ENCODE measurements around the gene DENND4B.
A peak's percentile ranks its signal among the peaks of the same experiment; 100 is the strongest.
"Not testable (repeated sequence)": the region's sequence is repeated elsewhere in the genome, so short reads cannot be mapped to it uniquely, and the experiment has no call there.

DENND4B gene

DNA sequence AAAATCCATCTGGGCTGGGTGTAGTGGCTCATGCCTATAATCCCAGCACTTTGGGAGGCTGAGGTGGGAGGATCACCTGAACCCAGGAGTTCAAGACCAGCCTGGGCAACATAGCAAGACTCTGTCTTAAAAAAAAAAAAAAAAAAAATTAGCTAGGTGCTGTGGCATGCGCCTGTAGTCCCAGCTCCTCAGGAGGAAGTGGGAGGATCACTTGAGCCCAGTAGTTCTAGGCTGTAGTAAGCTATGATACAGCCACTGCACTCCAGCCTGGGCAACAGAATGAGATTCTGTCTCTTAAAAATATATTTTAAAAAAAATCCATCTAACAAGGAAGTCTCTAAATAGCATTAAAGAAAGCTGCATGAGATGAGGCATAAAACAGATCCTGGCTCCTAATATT lies 50.7 kb downstream of the DENND4B start:
- DNase-seq (ENCODE audit: low spot score in 2 of 2); H3K27me3 ChIP-seq (ENCODE audit: low read depth); in situ Hi-C loops (cut with MboI; ENCODE audit: low sequenced_read_pairs); H3K9me3 ChIP-seq; H3K36me3 ChIP-seq (replicated peaks); H3K4me3 ChIP-seq: not testable (repeated sequence)
- peaks cover 10% of the 10 kb centered on the region for H3K4me1 ChIP-seq

DNA sequence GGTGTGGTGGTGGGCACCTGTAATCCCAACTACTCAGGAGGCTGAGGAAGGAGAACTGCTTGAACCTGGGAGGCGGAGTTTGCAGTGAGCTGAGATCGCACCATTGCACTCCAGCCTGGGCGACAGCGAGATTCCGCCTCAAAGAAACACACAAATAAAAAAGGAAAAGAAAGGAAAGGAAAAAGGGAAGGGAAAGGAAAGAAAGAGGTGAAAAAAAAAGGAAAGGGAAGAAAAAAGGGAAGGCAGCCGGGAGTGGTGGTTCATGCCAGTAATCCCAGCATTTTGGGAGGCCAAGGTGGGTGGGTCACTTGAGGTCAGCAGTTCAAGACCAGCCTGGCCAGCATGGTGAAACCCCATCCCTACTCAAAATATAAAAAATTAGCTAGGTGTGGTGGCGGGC lies 55.5 kb downstream of the DENND4B start:
- in situ Hi-C loops (cut with MboI; ENCODE audit: low sequenced_read_pairs); H3K4me3 ChIP-seq; H3K36me3 ChIP-seq (replicated peaks): not testable (repeated sequence)

DNA sequence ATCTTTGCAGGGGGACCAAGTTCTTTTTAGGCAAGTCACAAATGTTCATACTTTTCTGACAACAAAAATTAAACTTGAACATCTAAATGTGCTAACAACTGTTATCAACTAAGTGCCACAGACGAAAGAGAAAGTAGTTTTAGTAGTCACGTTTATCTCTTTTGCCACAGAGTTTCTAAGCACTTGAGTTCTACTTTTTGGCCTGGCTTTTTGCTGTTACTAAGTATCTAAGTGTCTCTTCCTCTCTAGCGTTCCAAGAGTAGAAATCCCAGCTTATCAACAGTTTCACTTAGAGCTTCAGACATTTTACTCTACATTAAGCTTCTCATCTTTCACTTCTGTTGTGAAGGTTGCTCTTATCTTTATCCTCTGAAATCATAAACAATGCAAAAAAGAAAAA lies 58.0 kb downstream of the DENND4B start:
- peaks cover 5% of the 10 kb centered on the region for H3K4me1 ChIP-seq
- no peaks in the 10 kb centered on the region; the same call in 1 of the 2 replicates for H3K36me3 ChIP-seq (replicated peaks)
- no peak for DNase-seq (ENCODE audit: low spot score in 2 of 2)
- H3K4me3 ChIP-seq = no peak overlapping the region
- in situ Hi-C loops (cut with MboI; ENCODE audit: low sequenced_read_pairs) = no loop called here
- H3K9me3 ChIP-seq = no peaks in the 10 kb centered on the region
- no peaks in the 10 kb centered on the region for H3K27me3 ChIP-seq (ENCODE audit: low read depth)

More for the DNA sequence above, 55.5 kb downstream of the DENND4B start:
- not testable (repeated sequence) for DNase-seq (ENCODE audit: low spot score in 2 of 2); H3K4me1 ChIP-seq; H3K27me3 ChIP-seq (ENCODE audit: low read depth); H3K9me3 ChIP-seq

DNA sequence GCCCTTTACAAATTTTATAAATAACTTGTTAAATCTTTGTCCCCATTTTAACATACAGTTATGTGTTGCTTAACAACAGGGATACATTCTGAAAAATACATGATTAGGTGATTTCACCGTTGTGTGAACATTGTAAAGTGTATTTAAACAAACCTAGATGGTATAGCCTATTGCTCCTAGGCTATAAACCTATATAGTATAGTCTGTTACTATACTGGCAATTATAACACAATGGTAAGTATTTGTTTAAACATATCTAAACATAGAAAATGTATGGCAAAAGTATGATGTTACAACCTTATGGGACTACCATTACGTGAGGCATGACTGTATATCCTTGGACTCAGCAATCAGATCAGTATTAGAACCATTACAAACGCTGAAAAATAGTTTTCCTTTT lies 60.4 kb downstream of the DENND4B start:
- no peak for DNase-seq (ENCODE audit: low spot score in 2 of 2)
- Histone ChIP-seq H3K4me1 (peaks cover 27% of the 10 kb centered on the region), H3K27me3 (ENCODE audit: low read depth) (no peaks in the 10 kb centered on the region), H3K36me3 (replicated peaks) (no peaks in the 10 kb centered on the region), H3K4me3 (no peak overlapping the region), H3K9me3 (no peaks in the 10 kb centered on the region)
- in situ Hi-C loops (cut with MboI; ENCODE audit: low sequenced_read_pairs) = no loop called here

DNA sequence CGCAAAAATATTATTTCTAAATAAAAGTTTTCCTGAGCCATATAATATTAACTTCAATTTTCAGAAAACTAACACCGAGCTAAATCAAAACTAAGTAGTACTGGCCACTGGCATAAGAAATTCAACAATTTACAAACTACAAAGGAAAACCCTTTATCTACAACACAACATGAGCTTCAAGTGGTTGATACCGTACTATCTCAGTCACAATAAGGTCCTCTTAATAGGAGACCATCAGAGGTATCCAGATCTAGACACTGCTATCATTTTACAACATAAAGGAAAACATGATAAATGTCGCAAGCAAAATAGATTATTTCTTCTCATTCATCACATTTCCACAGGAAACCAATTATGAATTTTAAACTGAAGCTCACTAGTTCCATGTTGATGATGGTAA lies 63.3 kb downstream of the DENND4B start:
- peaks cover 34% of the 10 kb centered on the region for H3K4me1 ChIP-seq
- no peak overlapping the region for H3K4me3 ChIP-seq
- DNase-seq (ENCODE audit: low spot score in 2 of 2) = no peak
- no peaks in the 10 kb centered on the region for H3K9me3 ChIP-seq
- H3K27me3 ChIP-seq (ENCODE audit: low read depth) = no peaks in the 10 kb centered on the region
- in situ Hi-C loops (cut with MboI; ENCODE audit: low sequenced_read_pairs) = no loop called here
- no peaks in the 10 kb centered on the region for H3K36me3 ChIP-seq (replicated peaks)

DNA sequence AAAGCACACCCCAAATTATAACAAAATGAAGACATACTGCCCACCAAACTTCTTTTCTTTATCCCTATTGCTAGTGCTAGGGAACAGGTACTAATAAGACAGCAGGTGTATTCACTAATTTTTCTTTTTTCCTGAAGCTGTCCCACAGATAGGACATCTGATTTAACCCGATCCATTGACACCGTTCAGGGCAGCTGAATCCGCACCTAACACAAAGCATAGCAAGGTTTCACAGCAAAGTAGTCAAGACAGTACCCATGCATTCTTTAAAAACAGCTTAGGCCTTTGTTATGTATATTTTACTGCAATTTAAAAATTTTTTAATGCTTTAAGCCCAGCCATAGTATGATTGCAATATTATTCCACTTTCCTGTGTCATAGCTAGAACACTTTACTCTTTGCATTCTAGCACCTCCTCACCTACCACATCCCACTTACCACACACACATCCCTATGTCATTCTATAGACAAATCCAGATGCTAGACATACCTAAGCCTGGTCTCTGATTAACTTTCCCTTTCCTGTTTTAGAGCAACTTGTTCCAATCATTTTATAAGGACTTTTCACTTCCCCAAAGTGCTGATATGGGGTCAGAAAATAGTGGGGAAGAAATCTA lies 64.1 kb downstream of the DENND4B start:
- no peaks in the 10 kb centered on the region for H3K36me3 ChIP-seq (replicated peaks)
- in situ Hi-C loops (cut with MboI; ENCODE audit: low sequenced_read_pairs) = no loop called here

DNA sequence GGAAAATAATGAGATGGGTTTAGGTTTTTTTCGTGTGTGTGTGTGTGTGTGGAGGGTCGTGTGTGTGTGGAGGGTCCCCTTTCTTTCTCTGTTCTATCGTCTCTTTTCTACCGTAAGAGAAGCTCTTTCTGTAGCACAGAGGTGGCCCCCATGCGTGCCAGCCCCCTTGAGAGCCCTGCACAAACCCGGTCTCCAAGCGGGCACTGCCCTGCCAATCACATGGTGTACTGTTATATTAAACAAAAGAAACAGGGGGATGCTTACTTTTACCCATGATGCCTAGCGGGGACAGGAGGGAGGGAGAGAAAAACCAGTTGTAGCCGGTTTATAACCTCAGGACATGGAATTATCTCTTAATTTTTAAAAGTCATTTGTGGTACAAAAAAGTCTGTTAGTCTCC lies 64.8 kb downstream of the DENND4B start:
- Histone ChIP-seq H3K36me3 (replicated peaks) (no peaks in the 10 kb centered on the region), H3K27me3 (ENCODE audit: low read depth) (no peaks in the 10 kb centered on the region), H3K4me1 (peaks cover 34% of the 10 kb centered on the region), H3K4me3 (peak overlapping the region; percentile 5), H3K9me3 (no peaks in the 10 kb centered on the region)
- peak; percentile 59 to 63 for DNase-seq (ENCODE audit: low spot score in 2 of 2)
- in situ Hi-C loops (cut with MboI; ENCODE audit: low sequenced_read_pairs) = no loop called here

More for the DNA sequence above, 64.1 kb downstream of the DENND4B start:
- H3K4me3 ChIP-seq = peak overlapping the region; percentile 5
- no peaks in the 10 kb centered on the region for H3K27me3 ChIP-seq (ENCODE audit: low read depth)
- peaks cover 34% of the 10 kb centered on the region for H3K4me1 ChIP-seq
- H3K9me3 ChIP-seq = no peaks in the 10 kb centered on the region
- DNase-seq (ENCODE audit: low spot score in 2 of 2) = peak in 1 of 2 experiments; percentile 47

DNA sequence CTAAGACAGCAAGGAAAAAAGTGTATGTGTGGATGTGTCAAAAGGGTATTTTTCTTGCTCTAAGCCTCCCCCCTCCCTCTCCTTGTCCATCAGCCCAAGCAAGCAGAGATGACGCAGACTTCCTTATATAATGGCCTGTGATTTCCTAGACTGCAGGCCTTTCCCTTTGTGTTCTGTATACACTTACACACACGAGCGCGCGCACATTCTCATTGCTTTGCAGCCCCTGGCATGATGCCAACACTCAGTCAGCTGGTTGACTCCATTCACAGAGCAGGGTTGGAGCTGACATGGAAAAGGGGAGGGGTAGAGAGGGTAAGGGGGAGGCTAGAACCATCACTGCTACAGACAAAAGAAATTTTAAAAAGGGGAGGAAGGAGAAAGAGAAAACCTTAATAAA lies 65.6 kb downstream of the DENND4B start:
- in situ Hi-C loops (cut with MboI; ENCODE audit: low sequenced_read_pairs) = no loop called here
- H3K4me3 ChIP-seq = peak overlapping the region; percentile 5; the same call in 1 of the 2 replicates
- peak; percentile 97 to 98 for DNase-seq (ENCODE audit: low spot score in 2 of 2)
- no peaks in the 10 kb centered on the region for H3K36me3 ChIP-seq (replicated peaks)
- no peaks in the 10 kb centered on the region for H3K27me3 ChIP-seq (ENCODE audit: low read depth)
- H3K9me3 ChIP-seq = no peaks in the 10 kb centered on the region
- peaks cover 31% of the 10 kb centered on the region for H3K4me1 ChIP-seq

DNA sequence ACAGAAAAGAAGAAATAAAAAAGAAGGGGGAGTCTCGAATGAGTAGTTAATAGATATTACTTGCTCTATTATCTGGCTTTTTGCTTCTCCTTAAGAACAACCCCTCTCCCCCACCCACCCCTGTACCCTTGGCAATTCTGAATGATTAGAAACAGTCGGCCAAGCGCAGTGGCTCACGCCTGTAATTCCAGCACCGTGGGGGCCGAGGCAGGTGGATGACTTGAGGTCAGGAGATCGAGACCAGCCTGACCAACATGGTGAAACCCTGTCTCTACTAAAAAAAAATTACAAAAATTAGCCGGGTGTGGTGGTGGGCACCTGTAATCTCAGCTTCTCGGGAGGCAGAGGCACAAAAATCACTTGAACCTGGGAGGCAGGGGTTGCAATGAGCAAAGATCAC lies 66.5 kb downstream of the DENND4B start:
- no peaks in the 10 kb centered on the region for H3K27me3 ChIP-seq (ENCODE audit: low read depth)
- H3K9me3 ChIP-seq = no peaks in the 10 kb centered on the region
- H3K4me3 ChIP-seq = no peak overlapping the region
- no peaks in the 10 kb centered on the region for H3K36me3 ChIP-seq (replicated peaks)
- H3K4me1 ChIP-seq = peaks cover 29% of the 10 kb centered on the region
- DNase-seq (ENCODE audit: low spot score in 2 of 2) = no peak
- in situ Hi-C loops (cut with MboI; ENCODE audit: low sequenced_read_pairs) = no loop called here
